ENCODE data around the gene SORBS1.

The SORBS1 gene

GRCh38 chr10:95543459-95543858, 17.7 kb downstream of the SORBS1 start:
- no peaks in the 10 kb centered on the region for H3K27me3 ChIP-seq (ENCODE audit: control insufficient read depth in 2 of 2, insufficient read depth in 2 of 2, low read length in 2 of 2)
- H3K4me1 ChIP-seq (ENCODE audit: control insufficient read depth in 2 of 2, insufficient read depth in 2 of 2, low read length in 2 of 2): peaks cover 13 to 29% of the 10 kb centered on the region in 2 donors
- no peaks in the 10 kb centered on the region for H3K36me3 ChIP-seq (ENCODE audit: control insufficient read depth in 2 of 2, insufficient read depth in 2 of 2, low read length in 2 of 2)
- no peaks in the 10 kb centered on the region for H3K9me3 ChIP-seq (ENCODE audit: control insufficient read depth in 2 of 2, low read length in 2 of 2)
- H3K4me3 ChIP-seq (ENCODE audit: low read length in 2 of 2): no peak overlapping the region
- no peak overlapping the region for H3K27ac ChIP-seq (ENCODE audit: low read depth in 2 of 2, low read length in 2 of 2)
- H3K9ac ChIP-seq (ENCODE audit: low read depth in 1 of 2, low read length in 2 of 2): no peak overlapping the region

DNA sequence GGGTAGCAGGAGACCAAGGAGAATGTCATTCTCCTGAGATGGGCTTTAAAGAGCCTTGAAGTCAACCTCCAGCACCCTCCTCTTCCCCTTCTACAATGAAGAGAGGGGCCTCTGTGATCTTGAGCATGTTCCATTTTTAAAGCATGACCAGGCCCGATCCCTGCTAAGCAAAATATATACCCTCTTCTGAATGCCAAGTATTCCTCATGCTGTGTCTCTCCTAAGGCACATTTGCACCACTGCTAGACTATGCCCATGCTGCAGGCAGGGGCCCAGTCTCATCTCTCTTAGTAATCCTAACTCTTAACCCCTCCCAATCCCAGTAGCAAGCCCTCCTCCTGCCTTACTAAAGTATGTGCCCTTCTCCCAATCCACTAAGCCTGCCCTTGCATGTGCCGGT, 18.4 kb downstream of the SORBS1 start:
- peak overlapping the region; percentile 23 to 49 for H3K27ac ChIP-seq (ENCODE audit: low read depth in 2 of 2, low read length in 2 of 2)
- no peak overlapping the region for H3K9ac ChIP-seq (ENCODE audit: low read depth in 1 of 2, low read length in 2 of 2)
- H3K9me3 ChIP-seq (ENCODE audit: control insufficient read depth in 2 of 2, low read length in 2 of 2): no peaks in the 10 kb centered on the region

GRCh38 chr10:95542330-95542729, 18.8 kb downstream of the SORBS1 start:
- Histone ChIP-seq H3K27ac (ENCODE audit: low read depth in 2 of 2, low read length in 2 of 2) (peak overlapping the region; percentile 49 to 62), H3K4me3 (ENCODE audit: low read length in 2 of 2) (no peak overlapping the region), H3K27me3 (ENCODE audit: control insufficient read depth in 2 of 2, insufficient read depth in 2 of 2, low read length in 2 of 2) (no peaks in the 10 kb centered on the region), H3K4me1 (ENCODE audit: control insufficient read depth in 2 of 2, insufficient read depth in 2 of 2, low read length in 2 of 2) (peaks cover 13 to 29% of the 10 kb centered on the region in 2 donors), H3K9ac (ENCODE audit: low read depth in 1 of 2, low read length in 2 of 2) (no peak overlapping the region), H3K36me3 (ENCODE audit: control insufficient read depth in 2 of 2, insufficient read depth in 2 of 2, low read length in 2 of 2) (no peaks in the 10 kb centered on the region), H3K9me3 (ENCODE audit: control insufficient read depth in 2 of 2, low read length in 2 of 2) (no peaks in the 10 kb centered on the region)

More for the DNA sequence above, 18.4 kb downstream of the SORBS1 start:
- H3K27me3 ChIP-seq (ENCODE audit: control insufficient read depth in 2 of 2, insufficient read depth in 2 of 2, low read length in 2 of 2): no peaks in the 10 kb centered on the region
- no peak overlapping the region for H3K4me3 ChIP-seq (ENCODE audit: low read length in 2 of 2)
- no peaks in the 10 kb centered on the region for H3K36me3 ChIP-seq (ENCODE audit: control insufficient read depth in 2 of 2, insufficient read depth in 2 of 2, low read length in 2 of 2)
- H3K4me1 ChIP-seq (ENCODE audit: control insufficient read depth in 2 of 2, insufficient read depth in 2 of 2, low read length in 2 of 2): peaks cover 13 to 29% of the 10 kb centered on the region in 2 donors

DNA sequence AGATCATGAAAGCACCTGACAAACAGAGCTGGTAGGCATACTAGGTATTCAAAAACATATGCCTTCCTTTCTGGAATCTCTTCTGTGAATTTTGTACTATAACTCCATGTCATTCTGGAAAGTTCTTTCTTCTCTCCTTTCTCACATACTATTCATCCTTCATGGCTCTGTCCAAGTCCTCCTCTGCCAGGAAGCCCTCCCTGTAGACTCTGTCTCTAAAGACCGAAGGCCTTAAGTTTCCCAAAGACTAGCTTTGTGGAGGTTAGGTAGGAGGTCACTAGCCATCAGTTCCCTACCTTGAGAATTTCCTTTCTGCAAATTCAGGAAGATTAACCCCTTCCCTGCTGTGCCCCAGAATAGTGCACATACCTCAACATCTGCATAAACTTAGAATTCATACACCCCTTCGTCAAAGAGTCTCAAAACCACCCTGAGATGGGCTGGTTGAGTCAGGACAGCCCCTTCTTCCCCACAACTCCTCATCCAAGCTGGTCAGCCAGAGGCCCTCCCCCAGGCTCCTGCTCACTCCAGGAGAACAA, 20.6 kb downstream of the SORBS1 start:
- no peaks in the 10 kb centered on the region for H3K36me3 ChIP-seq (ENCODE audit: control insufficient read depth in 2 of 2, insufficient read depth in 2 of 2, low read length in 2 of 2)
- H3K9ac ChIP-seq (ENCODE audit: low read depth in 1 of 2, low read length in 2 of 2): no peak overlapping the region
- peak overlapping the region; percentile 41 to 46 for H3K27ac ChIP-seq (ENCODE audit: low read depth in 2 of 2, low read length in 2 of 2)
- H3K4me1 ChIP-seq (ENCODE audit: control insufficient read depth in 2 of 2, insufficient read depth in 2 of 2, low read length in 2 of 2): peaks cover 13 to 25% of the 10 kb centered on the region in 2 donors
- H3K9me3 ChIP-seq (ENCODE audit: control insufficient read depth in 2 of 2, low read length in 2 of 2): no peaks in the 10 kb centered on the region
- no peaks in the 10 kb centered on the region for H3K27me3 ChIP-seq (ENCODE audit: control insufficient read depth in 2 of 2, insufficient read depth in 2 of 2, low read length in 2 of 2)
- H3K4me3 ChIP-seq (ENCODE audit: low read length in 2 of 2): no peak overlapping the region

GRCh38 chr10:95539560-95540284, 21.4 kb downstream of the SORBS1 start:
- no peaks in the 10 kb centered on the region for H3K27me3 ChIP-seq (ENCODE audit: control insufficient read depth in 2 of 2, insufficient read depth in 2 of 2, low read length in 2 of 2)
- peak overlapping the region in 1 of 2 donors; percentile 16 for H3K9ac ChIP-seq (ENCODE audit: low read depth in 1 of 2, low read length in 2 of 2)
- no peak overlapping the region for H3K4me3 ChIP-seq (ENCODE audit: low read length in 2 of 2)
- H3K9me3 ChIP-seq (ENCODE audit: control insufficient read depth in 2 of 2, low read length in 2 of 2): no peaks in the 10 kb centered on the region
- peaks cover 13 to 25% of the 10 kb centered on the region in 2 donors for H3K4me1 ChIP-seq (ENCODE audit: control insufficient read depth in 2 of 2, insufficient read depth in 2 of 2, low read length in 2 of 2)
- peak overlapping the region; percentile 41 to 46 for H3K27ac ChIP-seq (ENCODE audit: low read depth in 2 of 2, low read length in 2 of 2)
- no peaks in the 10 kb centered on the region for H3K36me3 ChIP-seq (ENCODE audit: control insufficient read depth in 2 of 2, insufficient read depth in 2 of 2, low read length in 2 of 2)

DNA sequence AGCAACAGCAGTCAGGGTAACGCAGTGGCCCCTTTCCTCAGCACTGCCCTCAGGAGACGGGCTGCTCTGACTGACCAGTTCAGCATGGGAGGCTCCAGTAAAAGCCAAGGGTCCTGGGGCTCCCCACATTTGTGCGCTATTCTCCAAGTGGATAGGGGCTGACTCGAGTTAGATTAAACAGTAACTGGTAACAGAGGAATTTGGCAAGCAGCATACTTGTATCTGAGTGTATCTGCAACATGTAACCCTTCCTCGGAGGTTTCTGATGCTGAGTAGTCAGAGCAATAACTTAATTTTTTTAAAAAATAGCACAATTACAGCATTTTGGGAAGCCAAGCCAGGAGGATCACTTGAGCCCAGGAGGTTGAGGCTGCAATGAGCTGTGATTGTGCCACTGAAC, 22.8 kb downstream of the SORBS1 start:
- H3K9me3 ChIP-seq (ENCODE audit: control insufficient read depth in 2 of 2, low read length in 2 of 2): no peaks in the 10 kb centered on the region
- H3K36me3 ChIP-seq (ENCODE audit: control insufficient read depth in 2 of 2, insufficient read depth in 2 of 2, low read length in 2 of 2): no peaks in the 10 kb centered on the region
- H3K9ac ChIP-seq (ENCODE audit: low read depth in 1 of 2, low read length in 2 of 2): no peak overlapping the region
- H3K27ac ChIP-seq (ENCODE audit: low read depth in 2 of 2, low read length in 2 of 2): peak overlapping the region in 1 of 2 donors; percentile 44
- H3K27me3 ChIP-seq (ENCODE audit: control insufficient read depth in 2 of 2, insufficient read depth in 2 of 2, low read length in 2 of 2): no peaks in the 10 kb centered on the region
- H3K4me3 ChIP-seq (ENCODE audit: low read length in 2 of 2): no peak overlapping the region
- peaks cover 13 to 25% of the 10 kb centered on the region in 2 donors for H3K4me1 ChIP-seq (ENCODE audit: control insufficient read depth in 2 of 2, insufficient read depth in 2 of 2, low read length in 2 of 2)

GRCh38 chr10:95537542-95537927, 23.6 kb downstream of the SORBS1 start:
- H3K36me3 ChIP-seq (ENCODE audit: control insufficient read depth in 2 of 2, insufficient read depth in 2 of 2, low read length in 2 of 2): no peaks in the 10 kb centered on the region
- H3K4me3 ChIP-seq (ENCODE audit: low read length in 2 of 2): no peak overlapping the region
- H3K27me3 ChIP-seq (ENCODE audit: control insufficient read depth in 2 of 2, insufficient read depth in 2 of 2, low read length in 2 of 2): no peaks in the 10 kb centered on the region
- H3K9me3 ChIP-seq (ENCODE audit: control insufficient read depth in 2 of 2, low read length in 2 of 2): no peaks in the 10 kb centered on the region
- peak overlapping the region; percentile 36 to 79 for H3K27ac ChIP-seq (ENCODE audit: low read depth in 2 of 2, low read length in 2 of 2)
- no peak overlapping the region for H3K9ac ChIP-seq (ENCODE audit: low read depth in 1 of 2, low read length in 2 of 2)
- peaks cover 13 to 19% of the 10 kb centered on the region in 2 donors for H3K4me1 ChIP-seq (ENCODE audit: control insufficient read depth in 2 of 2, insufficient read depth in 2 of 2, low read length in 2 of 2)

DNA sequence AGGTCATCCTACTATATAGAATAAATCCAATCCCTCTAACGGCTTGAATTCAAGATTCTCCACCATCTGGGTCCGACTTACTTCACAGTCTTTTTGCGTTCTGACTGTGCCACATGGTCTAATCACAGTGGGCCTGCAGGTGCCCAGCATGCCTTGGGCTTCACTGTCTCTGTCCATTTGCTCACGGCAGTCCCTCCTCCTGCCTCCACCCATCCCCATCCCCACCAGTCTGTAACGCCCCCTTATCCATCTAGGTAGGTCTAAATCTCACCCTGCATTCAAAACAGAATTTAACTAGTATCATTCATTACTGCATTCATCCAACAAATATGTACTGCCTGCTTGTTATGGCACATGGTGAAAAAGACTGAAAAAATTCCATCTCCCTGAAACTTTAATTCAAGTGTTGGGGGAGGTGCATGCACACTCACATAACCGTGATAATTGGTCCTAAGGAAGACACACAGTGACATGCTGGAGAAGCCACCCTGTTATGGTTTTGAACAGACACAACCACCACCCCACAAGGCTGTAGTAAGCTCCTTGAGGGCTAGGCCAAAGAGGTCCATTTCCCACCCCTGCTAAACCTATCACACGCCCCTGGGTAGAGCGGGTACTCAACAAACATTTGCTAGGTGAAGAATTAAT, 24.2 kb downstream of the SORBS1 start:
- Histone ChIP-seq H3K36me3 (ENCODE audit: control insufficient read depth in 2 of 2, insufficient read depth in 2 of 2, low read length in 2 of 2) (no peaks in the 10 kb centered on the region), H3K9me3 (ENCODE audit: control insufficient read depth in 2 of 2, low read length in 2 of 2) (no peaks in the 10 kb centered on the region), H3K27me3 (ENCODE audit: control insufficient read depth in 2 of 2, insufficient read depth in 2 of 2, low read length in 2 of 2) (no peaks in the 10 kb centered on the region), H3K4me3 (ENCODE audit: low read length in 2 of 2) (no peak overlapping the region), H3K4me1 (ENCODE audit: control insufficient read depth in 2 of 2, insufficient read depth in 2 of 2, low read length in 2 of 2) (peaks cover 13 to 17% of the 10 kb centered on the region in 2 donors), H3K9ac (ENCODE audit: low read depth in 1 of 2, low read length in 2 of 2) (no peak overlapping the region), H3K27ac (ENCODE audit: low read depth in 2 of 2, low read length in 2 of 2) (peak overlapping the region; percentile 70 to 79)

GRCh38 chr10:95536017-95536416, 25.2 kb downstream of the SORBS1 start:
- Histone ChIP-seq H3K4me3 (ENCODE audit: low read length in 2 of 2) (no peak overlapping the region), H3K9me3 (ENCODE audit: control insufficient read depth in 2 of 2, low read length in 2 of 2) (no peaks in the 10 kb centered on the region), H3K27me3 (ENCODE audit: control insufficient read depth in 2 of 2, insufficient read depth in 2 of 2, low read length in 2 of 2) (no peaks in the 10 kb centered on the region), H3K27ac (ENCODE audit: low read depth in 2 of 2, low read length in 2 of 2) (peak overlapping the region; percentile 70 to 79), H3K9ac (ENCODE audit: low read depth in 1 of 2, low read length in 2 of 2) (no peak overlapping the region), H3K4me1 (ENCODE audit: control insufficient read depth in 2 of 2, insufficient read depth in 2 of 2, low read length in 2 of 2) (peaks cover 13 to 16% of the 10 kb centered on the region in 2 donors), H3K36me3 (ENCODE audit: control insufficient read depth in 2 of 2, insufficient read depth in 2 of 2, low read length in 2 of 2) (no peaks in the 10 kb centered on the region)

DNA sequence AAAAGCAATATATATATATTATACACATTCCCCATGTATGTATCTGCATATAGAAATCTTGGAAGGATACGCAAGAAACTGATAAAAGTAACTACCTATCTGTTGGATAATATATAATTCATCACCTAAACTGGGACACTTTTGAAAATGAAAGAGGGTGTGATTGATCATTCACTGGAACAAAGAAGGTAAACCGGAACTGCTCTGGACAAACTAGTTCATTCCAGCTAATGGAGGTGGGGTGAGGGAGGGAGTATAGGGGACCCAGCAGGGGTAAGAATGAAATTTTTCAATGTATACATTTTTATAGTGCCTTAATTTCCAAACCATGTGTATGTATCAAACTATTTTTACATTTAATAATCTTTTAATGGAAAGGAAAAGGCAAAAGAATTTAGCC, 25.6 kb downstream of the SORBS1 start:
- H3K9me3 ChIP-seq (ENCODE audit: control insufficient read depth in 2 of 2, low read length in 2 of 2): no peaks in the 10 kb centered on the region
- peak overlapping the region; percentile 17 to 79 for H3K27ac ChIP-seq (ENCODE audit: low read depth in 2 of 2, low read length in 2 of 2)
- no peak overlapping the region for H3K4me3 ChIP-seq (ENCODE audit: low read length in 2 of 2)
- no peak overlapping the region for H3K9ac ChIP-seq (ENCODE audit: low read depth in 1 of 2, low read length in 2 of 2)
- no peaks in the 10 kb centered on the region for H3K27me3 ChIP-seq (ENCODE audit: control insufficient read depth in 2 of 2, insufficient read depth in 2 of 2, low read length in 2 of 2)
- H3K36me3 ChIP-seq (ENCODE audit: control insufficient read depth in 2 of 2, insufficient read depth in 2 of 2, low read length in 2 of 2): no peaks in the 10 kb centered on the region
- H3K4me1 ChIP-seq (ENCODE audit: control insufficient read depth in 2 of 2, insufficient read depth in 2 of 2, low read length in 2 of 2): peaks cover 9 to 16% of the 10 kb centered on the region in 2 donors

Data from mucosa of rectum (tissue), 2 donors.